ENCODE measurements around the gene RXRA.

Gene RXRA

GRCh38 chr9:134375430-134376385 is 49.5 kb downstream of the RXRA start:
- peaks cover 14 to 16% of the 10 kb centered on the region in 2 experiments for H3K4me1 ChIP-seq (ENCODE audit: control insufficient read depth in 1 of 2, insufficient read depth in 2 of 2, low read length in 2 of 2)
- no peak overlapping the region for H2AK5ac ChIP-seq (ENCODE audit: low read length)
- peak; percentile 90 to 93 for DNase-seq
- H3K14ac ChIP-seq (ENCODE audit: low read length) = no peak overlapping the region
- peak overlapping the region; percentile 19 for H3K18ac ChIP-seq (ENCODE audit: low read length)
- no peaks in the 10 kb centered on the region for H3K36me3 ChIP-seq (ENCODE audit: control insufficient read depth in 1 of 2, insufficient read depth in 2 of 2, low read length in 2 of 2)
- H4K91ac ChIP-seq (ENCODE audit: low read depth, low read length) = no peak overlapping the region
- peaks cover 20% of the 10 kb centered on the region for H3K79me2 ChIP-seq (ENCODE audit: control insufficient read depth, insufficient read depth, low read length, poor library complexity)
- H2BK120ac ChIP-seq (ENCODE audit: insufficient read depth, low read length, poor library complexity) = no peak overlapping the region
- peaks cover 2% of the 10 kb centered on the region for H3K9me3 ChIP-seq (ENCODE audit: insufficient read depth, low read depth, low read length)
- H3K27me3 ChIP-seq (ENCODE audit: insufficient read depth, low read length) = no peaks in the 10 kb centered on the region
- WGBS (ENCODE audit: extremely low coverage, insufficient coverage, insufficient read length) = no CpG with 5 or more reads among the region's 38 CpGs
- H2BK12ac ChIP-seq (ENCODE audit: low read length) = no peak overlapping the region
- no peak overlapping the region for H4K8ac ChIP-seq (ENCODE audit: low read depth, low read length)
- H3K4me3 ChIP-seq (ENCODE audit: low read depth, low read length) = no peak overlapping the region
- H3K4me2 ChIP-seq (ENCODE audit: low read length) = no peak overlapping the region
- H3K27ac ChIP-seq (ENCODE audit: low read depth, low read length) = no peak overlapping the region
- H3K4ac ChIP-seq (ENCODE audit: low read depth, low read length) = peak overlapping the region; percentile 40
- no peaks in the 10 kb centered on the region for H3K79me1 ChIP-seq (ENCODE audit: low read length)
- H3K9ac ChIP-seq (ENCODE audit: low read length) = no peak overlapping the region
- H2BK5ac ChIP-seq (ENCODE audit: low read depth, low read length, poor library complexity) = no peak overlapping the region
- H4K12ac ChIP-seq (ENCODE audit: low read depth, low read length) = no peak overlapping the region
- H3K23ac ChIP-seq (ENCODE audit: low read length) = no peak overlapping the region
- no peak overlapping the region for H2AFZ ChIP-seq (ENCODE audit: insufficient read depth, low read length, poor library complexity)

GRCh38 chr9:134376386-134377142 is 50.3 kb downstream of the RXRA start:
- H3K27me3 ChIP-seq (ENCODE audit: insufficient read depth, low read length) = no peaks in the 10 kb centered on the region
- no peak overlapping the region for H2AFZ ChIP-seq (ENCODE audit: insufficient read depth, low read length, poor library complexity)
- no peak overlapping the region for H4K12ac ChIP-seq (ENCODE audit: low read depth, low read length)
- H3K4me3 ChIP-seq (ENCODE audit: low read depth, low read length) = no peak overlapping the region
- H3K79me1 ChIP-seq (ENCODE audit: low read length) = no peaks in the 10 kb centered on the region
- no peak overlapping the region for H3K27ac ChIP-seq (ENCODE audit: low read depth, low read length)
- no peak overlapping the region for H3K14ac ChIP-seq (ENCODE audit: low read length)
- no peak overlapping the region for H2BK5ac ChIP-seq (ENCODE audit: low read depth, low read length, poor library complexity)
- no CpG with 5 or more reads among the region's 27 CpGs for WGBS (ENCODE audit: extremely low coverage, insufficient coverage, insufficient read length)
- peak overlapping the region; percentile 19 for H3K18ac ChIP-seq (ENCODE audit: low read length)
- H3K23ac ChIP-seq (ENCODE audit: low read length) = no peak overlapping the region
- no peaks in the 10 kb centered on the region for H3K36me3 ChIP-seq (ENCODE audit: control insufficient read depth in 1 of 2, insufficient read depth in 2 of 2, low read length in 2 of 2)
- no peak for DNase-seq
- no peaks in the 10 kb centered on the region for H3K9me3 ChIP-seq (ENCODE audit: insufficient read depth, low read depth, low read length)
- H2BK120ac ChIP-seq (ENCODE audit: insufficient read depth, low read length, poor library complexity) = no peak overlapping the region
- H3K9ac ChIP-seq (ENCODE audit: low read length) = no peak overlapping the region
- H3K4me2 ChIP-seq (ENCODE audit: low read length) = no peak overlapping the region
- H4K8ac ChIP-seq (ENCODE audit: low read depth, low read length) = no peak overlapping the region
- peaks cover 17% of the 10 kb centered on the region for H3K79me2 ChIP-seq (ENCODE audit: control insufficient read depth, insufficient read depth, low read length, poor library complexity)
- H2AK5ac ChIP-seq (ENCODE audit: low read length) = no peak overlapping the region
- no peak overlapping the region for H4K91ac ChIP-seq (ENCODE audit: low read depth, low read length)
- peak overlapping the region; percentile 40 for H3K4ac ChIP-seq (ENCODE audit: low read depth, low read length)
- H3K4me1 ChIP-seq (ENCODE audit: control insufficient read depth in 1 of 2, insufficient read depth in 2 of 2, low read length in 2 of 2) = peaks cover 14 to 16% of the 10 kb centered on the region in 2 experiments
- no peak overlapping the region for H2BK12ac ChIP-seq (ENCODE audit: low read length)

- Histone ChIP-seq H2BK5ac (ENCODE audit: low read depth, low read length, poor library complexity) (no peak overlapping the region), H3K14ac (ENCODE audit: low read length) (no peak overlapping the region), H3K18ac (ENCODE audit: low read length) (no peak overlapping the region), H2AK5ac (ENCODE audit: low read length) (no peak overlapping the region), H3K23ac (ENCODE audit: low read length) (no peak overlapping the region), H3K9ac (ENCODE audit: low read length) (no peak overlapping the region), H4K91ac (ENCODE audit: low read depth, low read length) (no peak overlapping the region), H3K79me2 (ENCODE audit: control insufficient read depth, insufficient read depth, low read length, poor library complexity) (peaks cover 16% of the 10 kb centered on the region), H2AFZ (ENCODE audit: insufficient read depth, low read length, poor library complexity) (no peak overlapping the region), H3K36me3 (ENCODE audit: control insufficient read depth in 1 of 2, insufficient read depth in 2 of 2, low read length in 2 of 2) (no peaks in the 10 kb centered on the region), H3K27ac (ENCODE audit: low read depth, low read length) (no peak overlapping the region), H4K8ac (ENCODE audit: low read depth, low read length) (no peak overlapping the region), H3K4me2 (ENCODE audit: low read length) (no peak overlapping the region), H3K27me3 (ENCODE audit: insufficient read depth, low read length) (no peaks in the 10 kb centered on the region), H2BK120ac (ENCODE audit: insufficient read depth, low read length, poor library complexity) (no peak overlapping the region), H3K4ac (ENCODE audit: low read depth, low read length) (no peak overlapping the region), H4K12ac (ENCODE audit: low read depth, low read length) (no peak overlapping the region), H3K4me3 (ENCODE audit: low read depth, low read length) (no peak overlapping the region), H3K79me1 (ENCODE audit: low read length) (no peaks in the 10 kb centered on the region), H3K9me3 (ENCODE audit: insufficient read depth, low read depth, low read length) (no peaks in the 10 kb centered on the region), H3K4me1 (ENCODE audit: control insufficient read depth in 1 of 2, insufficient read depth in 2 of 2, low read length in 2 of 2) (peaks cover 14 to 16% of the 10 kb centered on the region in 2 experiments), H2BK12ac (ENCODE audit: low read length) (no peak overlapping the region)
- no peak for DNase-seq
- no CpG with 5 or more reads among the region's 8 CpGs for WGBS (ENCODE audit: extremely low coverage, insufficient coverage, insufficient read length)
Observed at GRCh38 chr9:134377143-134377484, 50.9 kb downstream of the RXRA start.

- Histone ChIP-seq H3K9me3 (ENCODE audit: insufficient read depth, low read depth, low read length) (no peaks in the 10 kb centered on the region), H3K14ac (ENCODE audit: low read length) (no peak overlapping the region), H3K79me1 (ENCODE audit: low read length) (no peaks in the 10 kb centered on the region), H4K12ac (ENCODE audit: low read depth, low read length) (no peak overlapping the region), H2BK120ac (ENCODE audit: insufficient read depth, low read length, poor library complexity) (no peak overlapping the region), H4K91ac (ENCODE audit: low read depth, low read length) (no peak overlapping the region), H3K4ac (ENCODE audit: low read depth, low read length) (peak overlapping the region; percentile 16), H3K27ac (ENCODE audit: low read depth, low read length) (no peak overlapping the region), H3K18ac (ENCODE audit: low read length) (no peak overlapping the region), H3K4me1 (ENCODE audit: control insufficient read depth in 1 of 2, insufficient read depth in 2 of 2, low read length in 2 of 2) (peaks cover 10 to 15% of the 10 kb centered on the region in 2 experiments), H3K36me3 (ENCODE audit: control insufficient read depth in 1 of 2, insufficient read depth in 2 of 2, low read length in 2 of 2) (no peaks in the 10 kb centered on the region), H3K9ac (ENCODE audit: low read length) (no peak overlapping the region), H3K4me3 (ENCODE audit: low read depth, low read length) (no peak overlapping the region), H3K23ac (ENCODE audit: low read length) (no peak overlapping the region), H3K4me2 (ENCODE audit: low read length) (no peak overlapping the region), H2BK12ac (ENCODE audit: low read length) (no peak overlapping the region), H3K27me3 (ENCODE audit: insufficient read depth, low read length) (no peaks in the 10 kb centered on the region), H3K79me2 (ENCODE audit: control insufficient read depth, insufficient read depth, low read length, poor library complexity) (peaks cover 18% of the 10 kb centered on the region), H2BK5ac (ENCODE audit: low read depth, low read length, poor library complexity) (no peak overlapping the region), H4K8ac (ENCODE audit: low read depth, low read length) (no peak overlapping the region), H2AFZ (ENCODE audit: insufficient read depth, low read length, poor library complexity) (peak overlapping the region; percentile 13), H2AK5ac (ENCODE audit: low read length) (no peak overlapping the region)
- WGBS (ENCODE audit: extremely low coverage, insufficient coverage, insufficient read length) = no CpG with 5 or more reads among the region's 17 CpGs
- peak in 1 of 2 donors; percentile 36 for DNase-seq
Observed at GRCh38 chr9:134377976-134378375, 51.7 kb downstream of the RXRA start.

Data from trophoblast cell (in vitro differentiated cells and primary cell).